Adrenal gland (tissue), 5 donors: ENCODE data around the gene PRLR.

Experiments
- POLR2A ChIP-seq, 2 donors: fragments of 450-650 bp; IDR thresholded peaks; one replicate each; pipeline ENCODE4 v1.6.1; 2017; ENCODE audit warnings: antibody characterized with exemption in 2 of 2, mild to moderate bottlenecking in 2 of 2, moderate library complexity in 1 of 2
- TF ChIP-seq, protein P1 (sequence below), 6 experiments: fragments of 450-650 bp in 4 of 6; fragments of 200-600 bp in 2 of 6; sonication (generic) in 1 of 6; IDR thresholded peaks; 1 replicate in 5 of 6; 2 replicates in 1 of 6; pipeline versions ENCODE4 v1.5.1 to v1.8.0; 2016 to 2021; ENCODE audit warnings: antibody characterized with exemption in 6 of 6, mild to moderate bottlenecking in 2 of 6, moderate library complexity in 1 of 6
- donor health status: DM: no; HTN: no; CAD: no.

DNA sequence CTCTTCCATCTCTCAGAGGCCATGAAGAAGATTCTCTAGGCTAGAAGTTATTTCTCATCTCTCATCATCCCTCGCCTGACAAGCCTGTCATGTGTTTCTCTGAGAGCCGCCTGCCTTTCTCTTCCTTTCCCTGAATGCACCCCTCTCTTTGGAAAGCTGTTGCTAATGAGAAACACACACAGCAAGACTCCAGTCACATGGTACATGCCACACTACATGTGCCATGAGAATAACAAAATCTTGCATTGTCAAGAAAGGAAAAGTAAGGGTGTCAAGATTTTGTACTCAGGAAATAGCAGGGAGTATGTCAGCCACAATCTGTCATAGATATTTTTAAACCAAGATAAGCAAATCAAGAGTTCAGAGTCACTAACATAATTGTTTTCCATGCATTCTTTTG, 191.4 kb downstream of the PRLR start:
- TF ChIP-seq, protein P1, sequence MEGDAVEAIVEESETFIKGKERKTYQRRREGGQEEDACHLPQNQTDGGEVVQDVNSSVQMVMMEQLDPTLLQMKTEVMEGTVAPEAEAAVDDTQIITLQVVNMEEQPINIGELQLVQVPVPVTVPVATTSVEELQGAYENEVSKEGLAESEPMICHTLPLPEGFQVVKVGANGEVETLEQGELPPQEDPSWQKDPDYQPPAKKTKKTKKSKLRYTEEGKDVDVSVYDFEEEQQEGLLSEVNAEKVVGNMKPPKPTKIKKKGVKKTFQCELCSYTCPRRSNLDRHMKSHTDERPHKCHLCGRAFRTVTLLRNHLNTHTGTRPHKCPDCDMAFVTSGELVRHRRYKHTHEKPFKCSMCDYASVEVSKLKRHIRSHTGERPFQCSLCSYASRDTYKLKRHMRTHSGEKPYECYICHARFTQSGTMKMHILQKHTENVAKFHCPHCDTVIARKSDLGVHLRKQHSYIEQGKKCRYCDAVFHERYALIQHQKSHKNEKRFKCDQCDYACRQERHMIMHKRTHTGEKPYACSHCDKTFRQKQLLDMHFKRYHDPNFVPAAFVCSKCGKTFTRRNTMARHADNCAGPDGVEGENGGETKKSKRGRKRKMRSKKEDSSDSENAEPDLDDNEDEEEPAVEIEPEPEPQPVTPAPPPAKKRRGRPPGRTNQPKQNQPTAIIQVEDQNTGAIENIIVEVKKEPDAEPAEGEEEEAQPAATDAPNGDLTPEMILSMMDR (IDR thresholded peaks at IDR 0.05) = no peak
- TF ChIP-seq POLR2A (IDR thresholded peaks at IDR 0.05) = no peak
